ENCODE results near the gene SMAD2. TPM values are rescaled to one million over a fixed set of nuclear protein-coding genes. Genes with fewer than 3 reads are reported as not detected.

The SMAD2 gene
- total RNA-seq, 1 experiment from 2014 or later, result 129 TPM

DNA sequence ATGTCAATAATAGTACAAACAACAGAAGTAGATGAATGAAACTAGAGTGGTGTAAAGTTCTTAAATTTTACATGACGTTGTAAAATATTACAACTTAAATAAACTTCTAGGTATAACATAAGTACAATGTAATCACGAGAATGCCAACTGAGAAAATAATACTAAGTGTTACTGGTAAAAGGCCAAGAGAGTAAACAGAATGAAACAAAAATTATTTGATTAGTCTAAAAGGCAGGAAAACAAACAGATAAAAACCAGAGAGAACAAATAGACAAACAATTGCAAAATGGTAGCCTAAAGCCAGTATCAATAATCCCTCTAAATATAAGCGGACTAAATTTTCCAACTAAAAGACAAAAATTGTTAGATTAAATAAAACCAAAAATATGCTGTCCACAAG is 71.9 kb downstream of the SMAD2 start:
- H3K27ac ChIP-seq (ENCODE audit: low read length), result no peak overlapping the region
- DNase-seq (ENCODE audit: low read depth, low spot score), result no peak
- H3K36me3 ChIP-seq (ENCODE audit: control insufficient read depth, insufficient read depth, low read length), result no peaks in the 10 kb centered on the region
- POLR2A ChIA-PET, result no interaction called here
- no peak overlapping the region for H3K4me3 ChIP-seq (ENCODE audit: low read depth in 2 of 2, low read length in 2 of 2)
- intact Hi-C loops (cut with micrococcal nuclease; ENCODE audit: unreplicated experiment), result no loop called here
- H3K4me1 ChIP-seq (ENCODE audit: control insufficient read depth, insufficient read depth, low read length), result no peaks in the 10 kb centered on the region
- BruUV-seq (replicated peaks), result no TSS peak
- no peaks in the 10 kb centered on the region for H3K27me3 ChIP-seq (ENCODE audit: control insufficient read depth, insufficient read depth, low read length)
- CTCF ChIA-PET, result no interaction called here
- peaks cover 11% of the 10 kb centered on the region for H3K9me3 ChIP-seq (ENCODE audit: control insufficient read depth, insufficient read depth, low read depth, low read length)
- no peak for TF ChIP-seq SIN3A (IDR thresholded peaks at IDR 0.05; ENCODE audit: borderline replicate concordance, insufficient read depth, low read depth, low read length)
- TF ChIP-seq POLR2AphosphoS5 (IDR thresholded peaks at IDR 0.05; ENCODE audit: low read depth, low read length), result no peak
- TF ChIP-seq, protein P1, sequence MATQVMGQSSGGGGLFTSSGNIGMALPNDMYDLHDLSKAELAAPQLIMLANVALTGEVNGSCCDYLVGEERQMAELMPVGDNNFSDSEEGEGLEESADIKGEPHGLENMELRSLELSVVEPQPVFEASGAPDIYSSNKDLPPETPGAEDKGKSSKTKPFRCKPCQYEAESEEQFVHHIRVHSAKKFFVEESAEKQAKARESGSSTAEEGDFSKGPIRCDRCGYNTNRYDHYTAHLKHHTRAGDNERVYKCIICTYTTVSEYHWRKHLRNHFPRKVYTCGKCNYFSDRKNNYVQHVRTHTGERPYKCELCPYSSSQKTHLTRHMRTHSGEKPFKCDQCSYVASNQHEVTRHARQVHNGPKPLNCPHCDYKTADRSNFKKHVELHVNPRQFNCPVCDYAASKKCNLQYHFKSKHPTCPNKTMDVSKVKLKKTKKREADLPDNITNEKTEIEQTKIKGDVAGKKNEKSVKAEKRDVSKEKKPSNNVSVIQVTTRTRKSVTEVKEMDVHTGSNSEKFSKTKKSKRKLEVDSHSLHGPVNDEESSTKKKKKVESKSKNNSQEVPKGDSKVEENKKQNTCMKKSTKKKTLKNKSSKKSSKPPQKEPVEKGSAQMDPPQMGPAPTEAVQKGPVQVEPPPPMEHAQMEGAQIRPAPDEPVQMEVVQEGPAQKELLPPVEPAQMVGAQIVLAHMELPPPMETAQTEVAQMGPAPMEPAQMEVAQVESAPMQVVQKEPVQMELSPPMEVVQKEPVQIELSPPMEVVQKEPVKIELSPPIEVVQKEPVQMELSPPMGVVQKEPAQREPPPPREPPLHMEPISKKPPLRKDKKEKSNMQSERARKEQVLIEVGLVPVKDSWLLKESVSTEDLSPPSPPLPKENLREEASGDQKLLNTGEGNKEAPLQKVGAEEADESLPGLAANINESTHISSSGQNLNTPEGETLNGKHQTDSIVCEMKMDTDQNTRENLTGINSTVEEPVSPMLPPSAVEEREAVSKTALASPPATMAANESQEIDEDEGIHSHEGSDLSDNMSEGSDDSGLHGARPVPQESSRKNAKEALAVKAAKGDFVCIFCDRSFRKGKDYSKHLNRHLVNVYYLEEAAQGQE (IDR thresholded peaks at IDR 0.05; ENCODE audit: insufficient read depth in 1 of 2, low read depth in 2 of 2, low read length in 1 of 2), result no peak
- TF ChIP-seq CTCF (IDR thresholded peaks at IDR 0.05), result no peak
- TF ChIP-seq TCF7L2 (IDR thresholded peaks at IDR 0.05; ENCODE audit: low read depth, low read length), result no peak
- no peak for ATAC-seq
- in situ Hi-C loops (cut with HindIII; ENCODE audit: low pct_unique_long_range_greater_than_20kb, low sequenced_read_pairs), result no loop called here

GRCh38 chr18:47847635-47848034 is 82.8 kb downstream of the SMAD2 start:
- TF ChIP-seq SIN3A (IDR thresholded peaks at IDR 0.05; ENCODE audit: borderline replicate concordance, insufficient read depth, low read depth, low read length) (no peak), TCF7L2 (IDR thresholded peaks at IDR 0.05; ENCODE audit: low read depth, low read length) (no peak), POLR2AphosphoS5 (IDR thresholded peaks at IDR 0.05; ENCODE audit: low read depth, low read length) (no peak), CTCF (IDR thresholded peaks at IDR 0.05) (no peak)
- TF ChIP-seq, protein P1 (IDR thresholded peaks at IDR 0.05; ENCODE audit: insufficient read depth in 1 of 2, low read depth in 2 of 2, low read length in 1 of 2), result no peak
- POLR2A ChIA-PET, result no interaction called here
- no peaks in the 10 kb centered on the region for H3K4me1 ChIP-seq (ENCODE audit: control insufficient read depth, insufficient read depth, low read length)
- H3K4me3 ChIP-seq (ENCODE audit: low read depth in 2 of 2, low read length in 2 of 2), result no peak overlapping the region
- DNase-seq (ENCODE audit: low read depth, low spot score), result no peak
- intact Hi-C loops (cut with micrococcal nuclease; ENCODE audit: unreplicated experiment), result no loop called here
- in situ Hi-C loops (cut with HindIII; ENCODE audit: low pct_unique_long_range_greater_than_20kb, low sequenced_read_pairs), result no loop called here
- no peaks in the 10 kb centered on the region for H3K27me3 ChIP-seq (ENCODE audit: control insufficient read depth, insufficient read depth, low read length)
- no peaks in the 10 kb centered on the region for H3K9me3 ChIP-seq (ENCODE audit: control insufficient read depth, insufficient read depth, low read depth, low read length)
- BruUV-seq (replicated peaks), result no TSS peak
- no peak for ATAC-seq
- CTCF ChIA-PET, result no interaction called here
- H3K27ac ChIP-seq (ENCODE audit: low read length), result no peak overlapping the region
- H3K36me3 ChIP-seq (ENCODE audit: control insufficient read depth, insufficient read depth, low read length), result peaks cover 19% of the 10 kb centered on the region; the same call in 1 of the 2 replicates
